Measurements from ENCODE around the gene NCOA7.
A peak's percentile ranks its signal among the peaks of the same experiment; 100 is the strongest.
"Not testable (repeated sequence)": the region's sequence is repeated elsewhere in the genome, so short reads cannot be mapped to it uniquely, and the experiment has no call there.

Gene NCOA7

GRCh38 chr6:125954735-125955339, 164.1 kb downstream of the NCOA7 start:
- DNase-seq, result no peak

GRCh38 chr6:125955973-125956372, 165.2 kb downstream of the NCOA7 start:
- DNase-seq, result no peak

- DNase-seq, result peak; percentile 93
These were observed 166.0 kb downstream of the NCOA7 start, which contains the start of gene HINT3 for GRCh38 chr6:125956506-125957390. Gene HINT3 (plus strand): TSS chr6:125956770. CDS start chr6:125956978, 208 bp downstream.

- no peak for DNase-seq
These were observed 166.6 kb downstream of the NCOA7 start for GRCh38 chr6:125957391-125957693.

- DNase-seq, result no peak
These were observed 167.1 kb downstream of the NCOA7 start for GRCh38 chr6:125957845-125958244.

GRCh38 chr6:125959041-125959440, 168.3 kb downstream of the NCOA7 start:
- no peak for DNase-seq

- no peak for DNase-seq
These were observed 170.4 kb downstream of the NCOA7 start for GRCh38 chr6:125961117-125961516.

- no peak for DNase-seq
These were observed 172.2 kb downstream of the NCOA7 start for GRCh38 chr6:125962900-125963497.

GRCh38 chr6:125963817-125964216, 173.1 kb downstream of the NCOA7 start:
- DNase-seq, result no peak

- DNase-seq, result no peak
These were observed 175.8 kb downstream of the NCOA7 start for GRCh38 chr6:125966569-125966968.

- DNase-seq, result no peak
These were observed 177.7 kb downstream of the NCOA7 start for GRCh38 chr6:125968493-125968892.

- no peak for DNase-seq
These were observed 180.0 kb downstream of the NCOA7 start for GRCh38 chr6:125970760-125971159.

GRCh38 chr6:125972478-125972877, 181.7 kb downstream of the NCOA7 start:
- not testable (repeated sequence) for DNase-seq

- no peak for DNase-seq
These were observed 183.6 kb downstream of the NCOA7 start for GRCh38 chr6:125974214-125974866.

GRCh38 chr6:125979101-125979500, 188.3 kb downstream of the NCOA7 start:
- no peak for DNase-seq
